ENCODE data around the gene ZFP82.

The ZFP82 gene

GRCh38 chr19:36420961-36421748, 2.7 kb upstream of the ZFP82 start:
- Histone ChIP-seq H3K9ac (ENCODE audit: insufficient read length) (no peak overlapping the region), H3K4me3 (no peak overlapping the region)

GRCh38 chr19:36417752-36418286, 625 bp downstream of the ZFP82 start:
- Histone ChIP-seq H3K9ac (ENCODE audit: insufficient read length) (peak overlapping the region; percentile 79), H3K4me3 (peak overlapping the region; percentile 82), H3K36me3 (ENCODE audit: insufficient read depth, low read length) (peaks cover 17% of the 10 kb centered on the region), H3K27ac (no peak overlapping the region), H3K9me3 (ENCODE audit: low read depth, low read length) (0 out of 2 replicates have a peak, but pooled peaks cover 1% of the 10 kb centered on the region)
- DNase-seq (ENCODE audit: low read depth, low spot score), result no peak
- no peak for TF ChIP-seq EZH2 (IDR thresholded peaks at IDR 0.05)
- no peak for TF ChIP-seq POLR2AphosphoS5 (IDR thresholded peaks at IDR 0.05; ENCODE audit: borderline replicate concordance, low read depth, low read length)
- TF ChIP-seq FOXP2 (optimal IDR thresholded peaks at IDR 0.05; ENCODE audit: control extremely low read depth, extremely low read length, insufficient read depth), result no peak

More at GRCh38 chr19:36420961-36421748, 2.7 kb upstream of the ZFP82 start:
- Histone ChIP-seq H3K9me3 (ENCODE audit: low read depth, low read length) (no peaks in the 10 kb centered on the region), H3K27ac (no peak overlapping the region), H3K36me3 (ENCODE audit: insufficient read depth, low read length) (0 out of 2 replicates have a peak, but pooled peaks cover 3% of the 10 kb centered on the region)
- no peak for DNase-seq (ENCODE audit: low read depth, low spot score)
- no peak for TF ChIP-seq POLR2AphosphoS5 (IDR thresholded peaks at IDR 0.05; ENCODE audit: borderline replicate concordance, low read depth, low read length)
- TF ChIP-seq EZH2 (IDR thresholded peaks at IDR 0.05), result no peak
- TF ChIP-seq FOXP2 (optimal IDR thresholded peaks at IDR 0.05; ENCODE audit: control extremely low read depth, extremely low read length, insufficient read depth), result no peak

GRCh38 chr19:36409841-36410240, 8.6 kb downstream of the ZFP82 start:
- peaks cover 9% of the 10 kb centered on the region; the same call in 1 of the 2 replicates for H3K9me3 ChIP-seq (ENCODE audit: low read depth, low read length)
- TF ChIP-seq POLR2AphosphoS5 (IDR thresholded peaks at IDR 0.05; ENCODE audit: borderline replicate concordance, low read depth, low read length) (no peak), EZH2 (IDR thresholded peaks at IDR 0.05) (no peak), FOXP2 (optimal IDR thresholded peaks at IDR 0.05; ENCODE audit: control extremely low read depth, extremely low read length, insufficient read depth) (no peak)
- H3K36me3 ChIP-seq (ENCODE audit: insufficient read depth, low read length), result peaks cover 57% of the 10 kb centered on the region

GRCh38 chr19:36408101-36408500, 10.3 kb downstream of the ZFP82 start:
- peaks cover 9% of the 10 kb centered on the region; the same call in 1 of the 2 replicates for H3K9me3 ChIP-seq (ENCODE audit: low read depth, low read length)
- peaks cover 71% of the 10 kb centered on the region for H3K36me3 ChIP-seq (ENCODE audit: insufficient read depth, low read length)
- DNase-seq (ENCODE audit: low read depth, low spot score), result no peak
- no peak for TF ChIP-seq POLR2AphosphoS5 (IDR thresholded peaks at IDR 0.05; ENCODE audit: borderline replicate concordance, low read depth, low read length)
- TF ChIP-seq FOXP2 (optimal IDR thresholded peaks at IDR 0.05; ENCODE audit: control extremely low read depth, extremely low read length, insufficient read depth), result no peak
- no peak for TF ChIP-seq EZH2 (IDR thresholded peaks at IDR 0.05)
- no peak overlapping the region for H3K4me3 ChIP-seq
- H3K9ac ChIP-seq (ENCODE audit: insufficient read length), result no peak overlapping the region
- H3K27ac ChIP-seq, result no peak overlapping the region

More at GRCh38 chr19:36409841-36410240, 8.6 kb downstream of the ZFP82 start:
- Histone ChIP-seq H3K9ac (ENCODE audit: insufficient read length) (no peak overlapping the region), H3K27ac (no peak overlapping the region), H3K4me3 (no peak overlapping the region)
- no peak for DNase-seq (ENCODE audit: low read depth, low spot score)

GRCh38 chr19:36404498-36404897, 13.9 kb downstream of the ZFP82 start:
- H3K4me3 ChIP-seq, result no peak overlapping the region
- H3K27ac ChIP-seq, result no peak overlapping the region
- TF ChIP-seq POLR2AphosphoS5 (IDR thresholded peaks at IDR 0.05; ENCODE audit: borderline replicate concordance, low read depth, low read length) (no peak), FOXP2 (optimal IDR thresholded peaks at IDR 0.05; ENCODE audit: control extremely low read depth, extremely low read length, insufficient read depth) (no peak), EZH2 (IDR thresholded peaks at IDR 0.05) (no peak)
- peaks cover 80% of the 10 kb centered on the region for H3K36me3 ChIP-seq (ENCODE audit: insufficient read depth, low read length)
- no peak for DNase-seq (ENCODE audit: low read depth, low spot score)
- no peak overlapping the region for H3K9ac ChIP-seq (ENCODE audit: insufficient read length)
- H3K9me3 ChIP-seq (ENCODE audit: low read depth, low read length), result peaks cover 4% of the 10 kb centered on the region; the same call in 1 of the 2 replicates

GRCh38 chr19:36401475-36401874, 17.0 kb downstream of the ZFP82 start:
- TF ChIP-seq FOXP2 (optimal IDR thresholded peaks at IDR 0.05; ENCODE audit: control extremely low read depth, extremely low read length, insufficient read depth) (no peak), EZH2 (IDR thresholded peaks at IDR 0.05) (no peak), POLR2AphosphoS5 (IDR thresholded peaks at IDR 0.05; ENCODE audit: borderline replicate concordance, low read depth, low read length) (no peak)
- H3K27ac ChIP-seq, result no peak overlapping the region
- no peak for DNase-seq (ENCODE audit: low read depth, low spot score)
- H3K4me3 ChIP-seq, result no peak overlapping the region
- no peaks in the 10 kb centered on the region for H3K9me3 ChIP-seq (ENCODE audit: low read depth, low read length)
- no peak overlapping the region for H3K9ac ChIP-seq (ENCODE audit: insufficient read length)
- H3K36me3 ChIP-seq (ENCODE audit: insufficient read depth, low read length), result peaks cover 69% of the 10 kb centered on the region

- Histone ChIP-seq H3K9ac (ENCODE audit: insufficient read length) (no peak overlapping the region), H3K27ac (no peak overlapping the region), H3K36me3 (ENCODE audit: insufficient read depth, low read length) (peaks cover 57% of the 10 kb centered on the region), H3K4me3 (no peak overlapping the region), H3K9me3 (ENCODE audit: low read depth, low read length) (peaks cover 11% of the 10 kb centered on the region; the same call in 1 of the 2 replicates)
- no peak for TF ChIP-seq FOXP2 (optimal IDR thresholded peaks at IDR 0.05; ENCODE audit: control extremely low read depth, extremely low read length, insufficient read depth)
- no peak for TF ChIP-seq EZH2 (IDR thresholded peaks at IDR 0.05)
- TF ChIP-seq POLR2AphosphoS5 (IDR thresholded peaks at IDR 0.05; ENCODE audit: borderline replicate concordance, low read depth, low read length), result no peak
- no peak for DNase-seq (ENCODE audit: low read depth, low spot score)
These were observed 19.9 kb downstream of the ZFP82 start for GRCh38 chr19:36398571-36398970.

GRCh38 chr19:36392916-36393673, 25.3 kb downstream of the ZFP82 start:
- DNase-seq (ENCODE audit: low read depth, low spot score), result no peak
- H3K36me3 ChIP-seq (ENCODE audit: insufficient read depth, low read length), result peaks cover 38% of the 10 kb centered on the region
- TF ChIP-seq FOXP2 (optimal IDR thresholded peaks at IDR 0.05; ENCODE audit: control extremely low read depth, extremely low read length, insufficient read depth) (no peak), POLR2AphosphoS5 (IDR thresholded peaks at IDR 0.05; ENCODE audit: borderline replicate concordance, low read depth, low read length) (no peak), EZH2 (IDR thresholded peaks at IDR 0.05) (no peak)
- no peak overlapping the region for H3K4me3 ChIP-seq
- H3K9me3 ChIP-seq (ENCODE audit: low read depth, low read length), result peaks cover 14% of the 10 kb centered on the region; the same call in 1 of the 2 replicates
- H3K27ac ChIP-seq, result no peak overlapping the region
- no peak overlapping the region for H3K9ac ChIP-seq (ENCODE audit: insufficient read length)
